Measurements from ENCODE around the gene PRDM1. TPM values are rescaled to one million over a fixed set of nuclear protein-coding genes. Genes with fewer than 3 reads are reported as not detected.

The PRDM1 gene
- total RNA-seq, 1 experiment from 2014 or later: 2.6 TPM

DNA sequence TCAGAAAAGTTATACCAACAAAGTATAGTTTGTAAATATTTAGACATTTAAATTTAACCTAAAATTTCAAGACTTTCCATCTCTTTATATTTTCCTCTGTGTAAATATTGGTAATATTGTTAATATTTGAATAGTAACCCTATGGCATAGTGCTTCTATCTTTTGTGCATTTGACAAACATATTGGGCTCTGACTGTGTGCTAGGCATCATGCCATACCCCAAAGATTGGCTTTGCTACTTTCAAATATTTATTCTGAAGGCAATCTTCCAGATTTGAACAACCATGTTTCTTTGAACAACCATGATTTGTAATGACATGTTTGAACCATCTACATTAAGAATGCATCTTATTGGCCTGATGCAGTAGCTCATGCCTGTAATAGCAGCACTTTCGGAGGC lies 15.5 kb upstream of the PRDM1 start:
- no peaks in the 10 kb centered on the region for H3K36me3 ChIP-seq (ENCODE audit: low read depth)
- CTCF ChIA-PET: no interaction called here
- no peaks in the 10 kb centered on the region; the same call in 1 of the 2 replicates for H3K9me3 ChIP-seq (ENCODE audit: insufficient read depth, low read depth)
- no peaks in the 10 kb centered on the region for H3F3A ChIP-seq (ENCODE audit: insufficient read depth, low read depth)
- H2AFZ ChIP-seq: no peak overlapping the region
- no peaks in the 10 kb centered on the region for H3K9me2 ChIP-seq (ENCODE audit: insufficient read depth)
- no peaks in the 10 kb centered on the region for H3K79me2 ChIP-seq (ENCODE audit: low read depth)
- no peak overlapping the region for H3K27ac ChIP-seq
- no peaks in the 10 kb centered on the region for H3K27me3 ChIP-seq (ENCODE audit: insufficient read depth, low read depth)
- H4K20me1 ChIP-seq (ENCODE audit: insufficient read depth): no peaks in the 10 kb centered on the region
- no peak overlapping the region for H3K4me3 ChIP-seq
- no peak for DNase-seq
- H3K4me2 ChIP-seq: no peak overlapping the region
- H3K4me1 ChIP-seq (replicated peaks; ENCODE audit: insufficient read depth): 0 out of 2 replicates have a peak, but pooled peaks cover 5% of the 10 kb centered on the region
- TF ChIP-seq EZH2 (IDR thresholded peaks at IDR 0.05; ENCODE audit: low read depth): no peak
- TF ChIP-seq, protein P1, sequence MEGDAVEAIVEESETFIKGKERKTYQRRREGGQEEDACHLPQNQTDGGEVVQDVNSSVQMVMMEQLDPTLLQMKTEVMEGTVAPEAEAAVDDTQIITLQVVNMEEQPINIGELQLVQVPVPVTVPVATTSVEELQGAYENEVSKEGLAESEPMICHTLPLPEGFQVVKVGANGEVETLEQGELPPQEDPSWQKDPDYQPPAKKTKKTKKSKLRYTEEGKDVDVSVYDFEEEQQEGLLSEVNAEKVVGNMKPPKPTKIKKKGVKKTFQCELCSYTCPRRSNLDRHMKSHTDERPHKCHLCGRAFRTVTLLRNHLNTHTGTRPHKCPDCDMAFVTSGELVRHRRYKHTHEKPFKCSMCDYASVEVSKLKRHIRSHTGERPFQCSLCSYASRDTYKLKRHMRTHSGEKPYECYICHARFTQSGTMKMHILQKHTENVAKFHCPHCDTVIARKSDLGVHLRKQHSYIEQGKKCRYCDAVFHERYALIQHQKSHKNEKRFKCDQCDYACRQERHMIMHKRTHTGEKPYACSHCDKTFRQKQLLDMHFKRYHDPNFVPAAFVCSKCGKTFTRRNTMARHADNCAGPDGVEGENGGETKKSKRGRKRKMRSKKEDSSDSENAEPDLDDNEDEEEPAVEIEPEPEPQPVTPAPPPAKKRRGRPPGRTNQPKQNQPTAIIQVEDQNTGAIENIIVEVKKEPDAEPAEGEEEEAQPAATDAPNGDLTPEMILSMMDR (conservative IDR thresholded peaks at IDR 0.05): no peak
- POLR2A ChIA-PET (ENCODE audit: unreplicated experiment): no interaction called here
- BruUV-seq (replicated peaks): no TSS peak
- intact Hi-C loops (cut with micrococcal nuclease; ENCODE audit: unreplicated experiment): no loop called here

DNA sequence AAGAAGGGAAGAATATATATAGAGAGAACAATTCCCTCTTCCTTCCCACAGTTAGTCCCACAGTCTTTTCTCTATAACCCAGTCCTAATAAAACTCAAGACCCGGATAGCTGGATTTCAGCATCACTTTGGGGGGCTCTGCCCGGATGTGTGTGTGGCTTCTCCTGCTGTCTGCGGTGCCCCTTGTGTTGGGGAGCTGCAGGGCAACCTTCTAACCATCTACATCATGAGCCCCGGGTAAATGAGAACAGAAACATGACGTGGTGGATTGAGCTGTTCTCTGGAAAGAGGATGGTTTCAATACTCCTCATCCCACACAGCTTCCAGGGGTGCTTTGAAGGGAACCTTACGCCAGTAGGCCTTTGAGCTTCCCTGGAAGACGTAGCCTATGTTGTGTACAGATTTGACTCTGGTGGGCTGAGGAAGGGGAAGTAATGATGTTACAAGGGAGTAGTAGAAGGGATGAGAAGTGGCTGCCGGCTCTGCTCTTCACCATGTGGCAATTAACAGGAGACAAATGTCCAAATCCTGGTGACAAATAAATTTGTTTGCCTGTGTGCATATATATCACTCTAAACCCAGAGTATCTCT lies 13.5 kb upstream of the PRDM1 start:
- no peaks in the 10 kb centered on the region for H3F3A ChIP-seq (ENCODE audit: insufficient read depth, low read depth)
- H4K20me1 ChIP-seq (ENCODE audit: insufficient read depth): no peaks in the 10 kb centered on the region
- POLR2A ChIA-PET (ENCODE audit: unreplicated experiment): no interaction called here
- no peaks in the 10 kb centered on the region for H3K9me2 ChIP-seq (ENCODE audit: insufficient read depth)
- no peak overlapping the region for H3K4me2 ChIP-seq
- H3K27me3 ChIP-seq (ENCODE audit: insufficient read depth, low read depth): no peaks in the 10 kb centered on the region
- 0 out of 2 replicates have a peak, but pooled peaks cover 5% of the 10 kb centered on the region for H3K4me1 ChIP-seq (replicated peaks; ENCODE audit: insufficient read depth)
- intact Hi-C loops (cut with micrococcal nuclease; ENCODE audit: unreplicated experiment): no loop called here
- no peaks in the 10 kb centered on the region for H3K36me3 ChIP-seq (ENCODE audit: low read depth)
- H3K79me2 ChIP-seq (ENCODE audit: low read depth): no peaks in the 10 kb centered on the region
- H3K9me3 ChIP-seq (ENCODE audit: insufficient read depth, low read depth): no peaks in the 10 kb centered on the region; the same call in 1 of the 2 replicates
- CTCF ChIA-PET: no interaction called here
- DNase-seq: no peak
- no peak overlapping the region for H3K27ac ChIP-seq
- no peak overlapping the region for H3K4me3 ChIP-seq
- no peak overlapping the region for H2AFZ ChIP-seq
- TF ChIP-seq EZH2 (IDR thresholded peaks at IDR 0.05; ENCODE audit: low read depth): no peak
- TF ChIP-seq, protein P1 (conservative IDR thresholded peaks at IDR 0.05): no peak
- no TSS peak for BruUV-seq (replicated peaks)

DNA sequence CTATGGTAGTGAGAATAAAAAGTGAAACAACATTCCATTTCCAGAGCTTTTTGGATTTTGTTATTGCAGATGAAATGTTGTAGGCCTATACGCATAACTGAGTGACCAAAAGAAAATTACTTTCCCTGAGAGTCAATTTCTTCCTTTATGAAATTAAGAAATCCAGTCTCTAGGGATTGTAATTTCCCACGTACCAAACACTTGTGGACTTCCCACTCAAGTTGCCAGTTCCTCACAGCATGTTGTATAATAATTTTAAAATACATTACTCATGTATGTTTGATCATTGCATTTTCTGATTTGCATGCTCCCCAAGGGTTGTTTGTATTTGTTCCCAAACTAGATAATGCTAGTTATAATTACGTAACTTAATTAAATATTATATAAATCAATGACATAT lies 12.0 kb upstream of the PRDM1 start:
- H3K9me2 ChIP-seq (ENCODE audit: insufficient read depth): no peaks in the 10 kb centered on the region
- TF ChIP-seq, protein P1 (conservative IDR thresholded peaks at IDR 0.05): no peak
- no peak for TF ChIP-seq EZH2 (IDR thresholded peaks at IDR 0.05; ENCODE audit: low read depth)
- no peaks in the 10 kb centered on the region for H3K79me2 ChIP-seq (ENCODE audit: low read depth)
- no peaks in the 10 kb centered on the region; the same call in 1 of the 2 replicates for H3K9me3 ChIP-seq (ENCODE audit: insufficient read depth, low read depth)
- CTCF ChIA-PET: no interaction called here
- POLR2A ChIA-PET (ENCODE audit: unreplicated experiment): no interaction called here
- H3K4me1 ChIP-seq (replicated peaks; ENCODE audit: insufficient read depth): 0 out of 2 replicates have a peak, but pooled peaks cover 5% of the 10 kb centered on the region
- no peak overlapping the region for H3K4me3 ChIP-seq
- BruUV-seq (replicated peaks): no TSS peak
- H3K36me3 ChIP-seq (ENCODE audit: low read depth): no peaks in the 10 kb centered on the region
- H3K27me3 ChIP-seq (ENCODE audit: insufficient read depth, low read depth): no peaks in the 10 kb centered on the region
- intact Hi-C loops (cut with micrococcal nuclease; ENCODE audit: unreplicated experiment): no loop called here
- H3F3A ChIP-seq (ENCODE audit: insufficient read depth, low read depth): no peaks in the 10 kb centered on the region
- no peak for DNase-seq
- no peak overlapping the region for H3K4me2 ChIP-seq
- H4K20me1 ChIP-seq (ENCODE audit: insufficient read depth): no peaks in the 10 kb centered on the region
- no peak overlapping the region for H3K27ac ChIP-seq
- H2AFZ ChIP-seq: no peak overlapping the region
